Nephron progenitor cell (in vitro differentiated cells): ENCODE data around the gene DERL3.

Experiments used
- DNase-seq: peaks from one replicate; pipeline ENCODE4 v3.0.0; 2021
- H3K27ac Mint-ChIP-seq: 2 replicates; pipeline ENCODE4 v1.8.0; 2021; ENCODE audit warnings: mild to moderate bottlenecking, moderate library complexity, mixed read lengths
- H3K27me3 Mint-ChIP-seq: 2 replicates; pipeline ENCODE4 v1.8.0; 2021; ENCODE audit warnings: mild to moderate bottlenecking, low read depth, mixed read lengths; ENCODE audit not compliant: poor library complexity
- H3K36me3 Mint-ChIP-seq: 2 replicates; pipeline ENCODE4 v1.8.0; 2021; ENCODE audit warnings: low read depth, mixed read lengths
- H3K4me1 Mint-ChIP-seq: 2 replicates; pipeline ENCODE4 v1.8.0; 2021; ENCODE audit warnings: mixed read lengths
- H3K4me3 Mint-ChIP-seq: 2 replicates; pipeline ENCODE4 v1.8.0; 2021; ENCODE audit warnings: mild to moderate bottlenecking, moderate library complexity, mixed read lengths
- H3K9me3 Mint-ChIP-seq: 2 replicates; pipeline ENCODE4 v1.8.0; 2021; ENCODE audit warnings: mild to moderate bottlenecking, moderate library complexity, mixed read lengths
- TF ChIP-seq, protein P1 (sequence below): fragments of 200-600 bp; sonication (generic); IDR thresholded peaks from 2 replicates; pipeline ENCODE4 v1.5.0; 2021; ENCODE audit warnings: antibody characterized with exemption

Gene DERL3

GRCh38 chr22:23837496-23837859 lies 1.3 kb downstream of the DERL3 start:
- Mint-ChIP-seq H3K36me3 (peaks cover 7% of the 10 kb centered on the region), H3K9me3 (peaks cover 3% of the 10 kb centered on the region), H3K4me3 (peak overlapping the region; percentile 60), H3K4me1 (peaks cover 55% of the 10 kb centered on the region), H3K27me3 (peaks cover 12% of the 10 kb centered on the region), H3K27ac (no peak overlapping the region)
- DNase-seq = no peak
- TF ChIP-seq, protein P1, sequence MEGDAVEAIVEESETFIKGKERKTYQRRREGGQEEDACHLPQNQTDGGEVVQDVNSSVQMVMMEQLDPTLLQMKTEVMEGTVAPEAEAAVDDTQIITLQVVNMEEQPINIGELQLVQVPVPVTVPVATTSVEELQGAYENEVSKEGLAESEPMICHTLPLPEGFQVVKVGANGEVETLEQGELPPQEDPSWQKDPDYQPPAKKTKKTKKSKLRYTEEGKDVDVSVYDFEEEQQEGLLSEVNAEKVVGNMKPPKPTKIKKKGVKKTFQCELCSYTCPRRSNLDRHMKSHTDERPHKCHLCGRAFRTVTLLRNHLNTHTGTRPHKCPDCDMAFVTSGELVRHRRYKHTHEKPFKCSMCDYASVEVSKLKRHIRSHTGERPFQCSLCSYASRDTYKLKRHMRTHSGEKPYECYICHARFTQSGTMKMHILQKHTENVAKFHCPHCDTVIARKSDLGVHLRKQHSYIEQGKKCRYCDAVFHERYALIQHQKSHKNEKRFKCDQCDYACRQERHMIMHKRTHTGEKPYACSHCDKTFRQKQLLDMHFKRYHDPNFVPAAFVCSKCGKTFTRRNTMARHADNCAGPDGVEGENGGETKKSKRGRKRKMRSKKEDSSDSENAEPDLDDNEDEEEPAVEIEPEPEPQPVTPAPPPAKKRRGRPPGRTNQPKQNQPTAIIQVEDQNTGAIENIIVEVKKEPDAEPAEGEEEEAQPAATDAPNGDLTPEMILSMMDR = no peak

DNA sequence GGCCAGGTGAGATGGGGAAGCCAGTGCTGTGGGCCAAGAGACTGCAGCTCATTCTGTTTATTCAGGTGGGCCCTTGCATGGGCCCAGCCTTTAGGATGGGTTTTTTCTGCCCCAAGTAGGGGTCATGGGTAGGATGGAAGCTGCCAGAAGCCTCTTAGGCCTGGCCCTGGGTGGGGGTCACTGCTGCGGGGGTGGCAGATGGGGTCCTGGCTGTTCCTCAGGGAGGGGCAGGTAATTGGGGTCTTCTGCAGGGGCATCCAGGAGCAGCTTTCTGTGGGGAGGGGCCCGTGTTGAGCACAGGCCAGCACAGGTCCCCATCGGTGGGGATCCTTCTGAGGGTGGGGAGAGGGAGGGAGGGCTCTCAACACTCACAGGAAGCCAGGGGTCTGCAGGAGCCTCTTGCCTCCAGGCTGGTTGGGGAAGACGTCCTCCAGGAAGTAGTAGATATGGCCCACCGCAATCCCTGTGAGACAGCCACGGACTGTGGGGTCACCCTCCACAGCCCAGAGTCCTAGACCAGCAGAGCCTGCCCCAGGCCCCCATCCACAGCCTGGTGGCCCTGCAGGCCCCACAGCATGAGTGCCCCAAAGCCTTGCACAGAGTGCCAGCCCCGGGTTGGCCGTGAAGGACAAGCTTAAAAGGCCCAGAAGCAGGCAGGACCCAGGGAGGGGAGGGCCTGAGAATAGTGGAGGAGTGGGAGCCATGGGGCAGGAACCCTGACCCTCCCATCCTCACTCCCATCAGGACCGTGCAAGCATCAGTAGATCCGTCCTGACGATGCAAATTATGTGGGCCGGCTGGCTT lies 1.9 kb downstream of the DERL3 start:
- peaks cover 3% of the 10 kb centered on the region for H3K9me3 Mint-ChIP-seq
- peaks cover 7% of the 10 kb centered on the region for H3K36me3 Mint-ChIP-seq
- no peak for DNase-seq
- H3K4me3 Mint-ChIP-seq = peak overlapping the region; percentile 60
- H3K27me3 Mint-ChIP-seq = peaks cover 12% of the 10 kb centered on the region
- TF ChIP-seq, protein P1 = no peak
- no peak overlapping the region for H3K27ac Mint-ChIP-seq
- H3K4me1 Mint-ChIP-seq = peaks cover 52% of the 10 kb centered on the region

DNA sequence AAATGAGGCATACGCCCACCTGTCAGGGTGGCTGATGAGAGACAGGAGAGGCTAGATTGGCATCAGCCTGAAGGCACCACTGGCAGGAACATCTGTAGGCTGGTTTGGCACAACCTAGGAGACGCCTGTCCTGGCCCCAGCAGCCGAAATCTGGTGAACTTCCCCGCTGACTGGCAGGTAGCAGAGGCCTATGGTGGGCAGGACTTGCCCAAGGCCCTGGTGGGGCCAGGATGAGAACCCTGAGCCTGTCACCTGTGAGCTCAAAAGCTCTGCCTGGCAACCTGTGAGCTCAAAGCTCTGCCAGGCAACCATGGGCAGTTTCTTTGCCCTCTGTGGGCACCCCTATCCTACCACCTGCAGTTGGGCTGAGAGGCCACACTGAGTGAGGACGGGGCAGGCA lies 2.5 kb downstream of the DERL3 start:
- TF ChIP-seq, protein P1 = no peak
- Mint-ChIP-seq H3K4me3 (no peak overlapping the region), H3K27ac (no peak overlapping the region), H3K36me3 (peaks cover 9% of the 10 kb centered on the region), H3K27me3 (peaks cover 12% of the 10 kb centered on the region), H3K9me3 (peaks cover 3% of the 10 kb centered on the region), H3K4me1 (peaks cover 46% of the 10 kb centered on the region)
- no peak for DNase-seq

DNA sequence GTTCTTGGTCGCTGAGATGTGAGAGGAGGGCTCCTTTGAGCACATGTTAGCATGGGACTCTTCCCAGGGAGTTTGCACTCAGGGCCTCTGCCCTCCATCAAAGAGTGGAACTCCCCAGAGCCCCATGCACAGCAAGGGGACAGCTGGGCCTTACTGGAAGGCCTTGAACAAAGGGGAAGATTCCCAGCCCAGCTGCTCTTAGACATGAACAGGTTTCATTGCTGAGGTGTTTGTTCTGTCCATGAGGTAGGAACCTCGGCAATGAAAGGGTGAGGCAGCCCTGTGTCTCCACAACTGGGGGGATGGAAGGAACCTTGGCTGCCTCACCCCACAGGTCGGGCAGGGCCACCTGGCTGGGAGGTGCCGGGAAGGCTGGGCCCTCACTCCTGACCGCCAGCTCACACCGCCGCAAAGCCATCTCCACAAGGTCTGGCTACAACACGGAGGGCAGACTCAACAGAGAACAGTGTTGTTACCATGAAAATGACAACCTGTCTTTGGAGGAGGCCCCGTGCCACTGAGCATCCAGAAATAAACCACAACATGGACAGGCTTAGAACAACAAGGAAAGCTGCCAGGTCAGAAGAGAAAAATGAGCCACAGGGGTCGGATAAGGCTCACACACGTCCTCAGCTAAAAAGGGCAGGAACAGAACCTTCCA lies 3.2 kb downstream of the DERL3 start:
- Mint-ChIP-seq H3K4me3 (no peak overlapping the region), H3K9me3 (peaks cover 3% of the 10 kb centered on the region), H3K27ac (peak overlapping the region; percentile 70), H3K4me1 (peaks cover 40% of the 10 kb centered on the region), H3K36me3 (peaks cover 14% of the 10 kb centered on the region), H3K27me3 (peaks cover 8% of the 10 kb centered on the region)
- DNase-seq = no peak
- TF ChIP-seq, protein P1 = no peak

- Mint-ChIP-seq H3K4me3 (no peak overlapping the region), H3K4me1 (peaks cover 37% of the 10 kb centered on the region), H3K27me3 (peaks cover 8% of the 10 kb centered on the region), H3K27ac (peak overlapping the region; percentile 70), H3K36me3 (peaks cover 20% of the 10 kb centered on the region), H3K9me3 (peaks cover 3% of the 10 kb centered on the region)
- DNase-seq = no peak
- TF ChIP-seq, protein P1 = no peak
Observed at GRCh38 chr22:23834793-23835483, 3.9 kb downstream of the DERL3 start.
